Coronary artery (tissue), 2 donors: ENCODE results near the gene FAM171A2.
"Not testable (repeated sequence)": the region's sequence is repeated elsewhere in the genome, so short reads cannot be mapped to it uniquely, and the experiment has no call there.

ENCODE experiments used
- DNase-seq: peaks from one replicate; pipeline ENCODE4 v3.0.0-alpha.2; 2017; ENCODE audit warnings: low spot score
- H3K27ac ChIP-seq, 2 donors: fragments of 200-600 bp; sonication (generic); one replicate each; pipeline ENCODE4 v1.5.1; 2016 to 2019
- H3K4me3 ChIP-seq: fragments of 200-600 bp; sonication (generic); 2 replicates; pipeline ENCODE4 v1.5.1; 2016; ENCODE audit warnings: mild to moderate bottlenecking, moderate library complexity
- CTCF ChIP-seq: fragments of 200-600 bp; sonication (generic); IDR thresholded peaks from one replicate; pipeline ENCODE4 v1.5.1; 2019; ENCODE audit warnings: antibody characterized with exemption

Gene FAM171A2

GRCh38 chr17:44397479-44398440 is 34.1 kb upstream of the FAM171A2 start:
- DNase-seq, result no peak
- H3K4me3 ChIP-seq, result no peak overlapping the region
- no peak overlapping the region for H3K27ac ChIP-seq
- TF ChIP-seq CTCF, result no peak

DNA sequence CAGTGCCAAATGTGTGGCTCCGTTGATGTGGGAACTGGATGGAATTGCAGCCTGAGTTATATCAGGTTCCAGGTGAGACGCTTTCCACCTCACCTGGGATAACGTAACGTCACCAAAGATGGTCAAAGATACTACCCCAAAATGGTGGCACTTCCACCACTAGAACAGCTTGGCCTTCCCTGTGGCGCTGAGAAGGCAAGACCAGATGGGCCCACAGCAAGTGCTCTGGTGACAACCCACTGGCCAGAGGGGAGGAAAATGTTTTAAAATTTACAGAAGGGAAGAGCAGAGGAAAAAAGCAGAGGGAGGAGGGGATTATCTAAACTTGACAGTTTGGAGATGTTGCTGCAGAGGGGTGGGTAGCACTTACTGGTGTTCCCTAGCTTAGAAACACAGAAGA is 33.3 kb upstream of the FAM171A2 start:
- H3K27ac ChIP-seq, result no peak overlapping the region
- no peak for TF ChIP-seq CTCF
- DNase-seq, result no peak
- H3K4me3 ChIP-seq, result no peak overlapping the region

GRCh38 chr17:44394833-44395232 is 31.2 kb upstream of the FAM171A2 start:
- TF ChIP-seq CTCF, result no peak
- H3K27ac ChIP-seq, result no peak overlapping the region
- H3K4me3 ChIP-seq, result no peak overlapping the region
- no peak for DNase-seq

- not testable (repeated sequence) for H3K4me3 ChIP-seq, H3K27ac ChIP-seq, DNase-seq
Observed at GRCh38 chr17:44394112-44394511, 30.5 kb upstream of the FAM171A2 start.

- Histone ChIP-seq H3K4me3 (no peak overlapping the region), H3K27ac (no peak overlapping the region)
- TF ChIP-seq CTCF, result no peak
- no peak for DNase-seq
Observed at GRCh38 chr17:44390250-44390870, 26.7 kb upstream of the FAM171A2 start.

DNA sequence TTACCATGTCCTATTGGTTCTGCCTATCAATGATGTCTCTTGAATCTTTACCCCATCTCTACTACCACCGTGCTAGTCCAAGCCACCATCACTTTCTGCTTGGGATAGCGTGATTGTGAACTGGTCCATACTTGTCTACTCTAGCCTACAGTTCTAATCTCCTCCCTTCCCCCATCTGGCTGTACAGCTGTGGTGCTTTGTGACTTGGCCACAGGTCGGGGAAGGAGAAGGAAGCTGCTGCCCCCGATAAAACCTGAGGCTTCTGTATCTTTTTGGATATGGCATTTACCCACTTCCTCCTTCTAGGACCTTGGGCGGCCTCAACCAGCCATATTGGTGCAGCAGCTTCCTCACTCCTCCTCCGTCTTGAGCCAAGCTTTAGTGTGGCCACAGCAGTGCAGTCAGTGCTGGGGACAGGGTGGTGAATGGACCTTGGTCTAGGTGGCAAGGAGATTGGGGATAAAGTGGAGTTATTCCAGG is 26.1 kb upstream of the FAM171A2 start:
- TF ChIP-seq CTCF, result no peak
- no peak for DNase-seq
- Histone ChIP-seq H3K4me3 (no peak overlapping the region), H3K27ac (no peak overlapping the region)

GRCh38 chr17:44389281-44389680 is 25.6 kb upstream of the FAM171A2 start, which contains the start of gene ITGA2B:
Gene ITGA2B, minus strand, starts transcription at chr17:44389649. Its CDS starts 176 bp downstream, at chr17:44389473.
- Histone ChIP-seq H3K27ac (no peak within 1 kb of the TSS), H3K4me3 (no peak within 1 kb of the TSS)
- TF ChIP-seq CTCF, result no peak
- no peak for DNase-seq
